Esophagus muscularis mucosa (tissue), 4 donors: ENCODE results near the gene B4GALT5.
"Not testable (repeated sequence)": the region's sequence is repeated elsewhere in the genome, so short reads cannot be mapped to it uniquely, and the experiment has no call there.

ENCODE experiments used
- EP300 ChIP-seq: sonication (generic); formaldehyde crosslinking; IDR thresholded peaks from one replicate; pipeline ENCODE4 v1.6.1; 2017; ENCODE audit warnings: antibody characterized with exemption
- POLR2A ChIP-seq: fragments of 450-650 bp; IDR thresholded peaks from one replicate; pipeline ENCODE4 v1.6.1; 2017; ENCODE audit warnings: antibody characterized with exemption, moderate library complexity, mild to moderate bottlenecking, low read depth
- POLR2AphosphoS5 ChIP-seq, 2 donors: sonication (generic); formaldehyde crosslinking; IDR thresholded peaks; one replicate each; pipeline ENCODE4 v1.6.1; 2017; ENCODE audit warnings: antibody characterized with exemption in 2 of 2
- TF ChIP-seq, protein P1 (sequence below), 3 experiments: fragments of 200-600 bp in 2 of 3; fragments of 450-650 bp in 1 of 3; sonication (generic) in 2 of 3; IDR thresholded peaks; one replicate each; pipeline ENCODE4 v1.5.1; 2017 to 2019; ENCODE audit warnings: antibody characterized with exemption in 3 of 3, mild to moderate bottlenecking in 2 of 3, moderate library complexity in 1 of 3

DNA sequence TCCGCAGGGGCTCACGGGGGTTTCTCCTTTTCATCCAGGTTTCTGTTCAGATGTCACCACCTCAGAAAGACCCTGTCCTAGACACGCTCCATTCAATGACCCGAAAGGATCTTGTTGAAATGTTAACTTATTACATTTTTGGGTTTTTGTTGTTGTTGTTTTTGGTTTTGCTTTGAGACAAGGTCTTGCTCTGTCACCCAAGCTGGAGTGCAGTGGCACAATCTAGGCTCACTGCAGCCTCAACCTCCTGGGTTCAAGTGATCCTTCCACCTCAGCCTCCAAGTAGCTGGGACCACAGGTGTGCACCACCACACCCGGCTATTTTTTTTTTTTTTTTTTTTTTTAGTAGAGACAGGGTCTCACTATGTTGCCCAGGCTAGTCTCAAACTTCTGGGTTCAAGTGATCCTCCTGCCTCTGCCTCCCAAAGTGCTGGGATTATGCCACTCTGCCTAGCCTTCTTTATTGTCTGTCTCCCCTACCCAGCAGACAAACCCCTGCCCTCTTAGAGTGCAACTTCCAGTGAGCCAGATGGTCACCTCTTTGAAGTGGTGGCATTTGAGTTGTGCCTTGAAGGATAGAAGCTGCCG is 102.0 kb downstream of the B4GALT5 start:
- not testable (repeated sequence) for TF ChIP-seq POLR2AphosphoS5 (IDR thresholded peaks at IDR 0.05); EP300; POLR2A
- TF ChIP-seq, protein P1, sequence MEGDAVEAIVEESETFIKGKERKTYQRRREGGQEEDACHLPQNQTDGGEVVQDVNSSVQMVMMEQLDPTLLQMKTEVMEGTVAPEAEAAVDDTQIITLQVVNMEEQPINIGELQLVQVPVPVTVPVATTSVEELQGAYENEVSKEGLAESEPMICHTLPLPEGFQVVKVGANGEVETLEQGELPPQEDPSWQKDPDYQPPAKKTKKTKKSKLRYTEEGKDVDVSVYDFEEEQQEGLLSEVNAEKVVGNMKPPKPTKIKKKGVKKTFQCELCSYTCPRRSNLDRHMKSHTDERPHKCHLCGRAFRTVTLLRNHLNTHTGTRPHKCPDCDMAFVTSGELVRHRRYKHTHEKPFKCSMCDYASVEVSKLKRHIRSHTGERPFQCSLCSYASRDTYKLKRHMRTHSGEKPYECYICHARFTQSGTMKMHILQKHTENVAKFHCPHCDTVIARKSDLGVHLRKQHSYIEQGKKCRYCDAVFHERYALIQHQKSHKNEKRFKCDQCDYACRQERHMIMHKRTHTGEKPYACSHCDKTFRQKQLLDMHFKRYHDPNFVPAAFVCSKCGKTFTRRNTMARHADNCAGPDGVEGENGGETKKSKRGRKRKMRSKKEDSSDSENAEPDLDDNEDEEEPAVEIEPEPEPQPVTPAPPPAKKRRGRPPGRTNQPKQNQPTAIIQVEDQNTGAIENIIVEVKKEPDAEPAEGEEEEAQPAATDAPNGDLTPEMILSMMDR (IDR thresholded peaks at IDR 0.05): not testable (repeated sequence)
